IPS-18a (cell line): ENCODE measurements around the gene CCDC27.

Experiments used
- H3K27ac ChIP-seq: one replicate; pipeline ENCODE4 v1.5.1; 2013; ENCODE audit warnings: low read length
- H3K27me3 ChIP-seq: one replicate; pipeline ENCODE4 v1.6.1; 2013; ENCODE audit warnings: mild to moderate bottlenecking, low read length; ENCODE audit not compliant: control insufficient read depth, insufficient read depth
- H3K36me3 ChIP-seq: one replicate; pipeline ENCODE4 v1.6.1; 2013; ENCODE audit warnings: low read depth, low read length; ENCODE audit not compliant: control insufficient read depth
- H3K4me1 ChIP-seq: one replicate; pipeline ENCODE4 v1.6.1; 2013; ENCODE audit warnings: low read depth, low read length; ENCODE audit not compliant: control insufficient read depth
- H3K4me3 ChIP-seq: one replicate; pipeline ENCODE4 v1.5.1; 2013; ENCODE audit warnings: low read length
- H3K9ac ChIP-seq: one replicate; pipeline ENCODE4 v1.6.1; 2013; ENCODE audit warnings: mild to moderate bottlenecking, low read length, moderate library complexity
- H3K9me3 ChIP-seq: one replicate; pipeline ENCODE4 v1.6.1; 2013; ENCODE audit warnings: low read depth, low read length; ENCODE audit not compliant: control insufficient read depth

Gene CCDC27

GRCh38 chr1:3786468-3787348, 34.5 kb downstream of the CCDC27 start:
- no peaks in the 10 kb centered on the region for H3K27me3 ChIP-seq
- H3K4me3 ChIP-seq: no peak overlapping the region
- no peak overlapping the region for H3K9ac ChIP-seq
- no peaks in the 10 kb centered on the region for H3K4me1 ChIP-seq
- no peak overlapping the region for H3K27ac ChIP-seq
- peaks cover 40% of the 10 kb centered on the region for H3K36me3 ChIP-seq
- H3K9me3 ChIP-seq: no peaks in the 10 kb centered on the region

- H3K36me3 ChIP-seq: peaks cover 34% of the 10 kb centered on the region
- no peaks in the 10 kb centered on the region for H3K9me3 ChIP-seq
- no peak overlapping the region for H3K9ac ChIP-seq
- H3K4me3 ChIP-seq: no peak overlapping the region
- H3K4me1 ChIP-seq: peaks cover 5% of the 10 kb centered on the region
- no peaks in the 10 kb centered on the region for H3K27me3 ChIP-seq
- H3K27ac ChIP-seq: no peak overlapping the region
Measured at GRCh38 chr1:3787349-3787715, 35.1 kb downstream of the CCDC27 start.

GRCh38 chr1:3787745-3788605, 35.7 kb downstream of the CCDC27 start:
- Histone ChIP-seq H3K4me3 (no peak overlapping the region), H3K27ac (no peak overlapping the region), H3K9me3 (no peaks in the 10 kb centered on the region), H3K4me1 (peaks cover 11% of the 10 kb centered on the region), H3K27me3 (no peaks in the 10 kb centered on the region), H3K9ac (no peak overlapping the region), H3K36me3 (peaks cover 28% of the 10 kb centered on the region)

GRCh38 chr1:3788756-3789420, 36.6 kb downstream of the CCDC27 start:
- Histone ChIP-seq H3K27me3 (no peaks in the 10 kb centered on the region), H3K27ac (no peak overlapping the region), H3K4me1 (peaks cover 12% of the 10 kb centered on the region), H3K9ac (no peak overlapping the region), H3K9me3 (no peaks in the 10 kb centered on the region), H3K36me3 (peaks cover 20% of the 10 kb centered on the region), H3K4me3 (no peak overlapping the region)

GRCh38 chr1:3789421-3790300, 37.4 kb downstream of the CCDC27 start:
- no peaks in the 10 kb centered on the region for H3K9me3 ChIP-seq
- no peak overlapping the region for H3K4me3 ChIP-seq
- H3K27ac ChIP-seq: no peak overlapping the region
- H3K27me3 ChIP-seq: no peaks in the 10 kb centered on the region
- H3K36me3 ChIP-seq: peaks cover 12% of the 10 kb centered on the region
- no peak overlapping the region for H3K9ac ChIP-seq
- H3K4me1 ChIP-seq: peaks cover 12% of the 10 kb centered on the region

GRCh38 chr1:3790500-3790923, 38.3 kb downstream of the CCDC27 start:
- Histone ChIP-seq H3K4me1 (peaks cover 18% of the 10 kb centered on the region), H3K27ac (no peak overlapping the region), H3K4me3 (no peak overlapping the region), H3K9ac (no peak overlapping the region), H3K9me3 (no peaks in the 10 kb centered on the region), H3K27me3 (no peaks in the 10 kb centered on the region), H3K36me3 (peaks cover 4% of the 10 kb centered on the region)

DNA sequence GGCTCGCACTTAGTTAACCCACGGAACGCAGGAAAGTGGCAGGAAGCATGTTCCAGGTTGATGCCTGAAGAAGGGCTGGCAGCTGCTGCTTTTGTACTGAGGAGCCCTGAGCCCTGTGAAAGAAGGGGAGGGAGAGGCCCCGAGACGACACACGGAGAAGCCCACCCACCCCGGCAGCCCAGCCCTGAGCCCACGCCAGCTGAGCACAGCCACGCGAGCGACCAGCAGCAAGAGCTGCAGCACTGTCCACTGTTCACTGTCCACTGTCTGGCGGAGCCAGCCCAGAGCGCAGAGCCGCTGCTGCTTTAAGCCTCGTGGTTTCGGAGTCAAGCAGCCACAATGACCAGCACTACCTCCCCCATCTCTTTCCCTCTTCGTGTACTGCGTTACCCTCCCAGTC, 38.7 kb downstream of the CCDC27 start:
- no peak overlapping the region for H3K27ac ChIP-seq
- peaks cover 4% of the 10 kb centered on the region for H3K36me3 ChIP-seq
- peaks cover 18% of the 10 kb centered on the region for H3K4me1 ChIP-seq
- H3K9ac ChIP-seq: no peak overlapping the region
- H3K9me3 ChIP-seq: no peaks in the 10 kb centered on the region
- H3K4me3 ChIP-seq: no peak overlapping the region
- H3K27me3 ChIP-seq: no peaks in the 10 kb centered on the region

GRCh38 chr1:3795453-3796214, 43.4 kb downstream of the CCDC27 start:
- H3K9me3 ChIP-seq: no peaks in the 10 kb centered on the region
- H3K4me3 ChIP-seq: peak overlapping the region; percentile 79
- no peaks in the 10 kb centered on the region for H3K27me3 ChIP-seq
- no peak overlapping the region for H3K27ac ChIP-seq
- no peaks in the 10 kb centered on the region for H3K36me3 ChIP-seq
- peaks cover 26% of the 10 kb centered on the region for H3K4me1 ChIP-seq
- H3K9ac ChIP-seq: peak overlapping the region; percentile 69

- Histone ChIP-seq H3K27me3 (no peaks in the 10 kb centered on the region), H3K27ac (peak within 1 kb of the TSS; percentile 44), H3K36me3 (no peaks in the 10 kb centered on the region), H3K9me3 (no peaks in the 10 kb centered on the region), H3K4me1 (peaks cover 26% of the 10 kb centered on the region), H3K4me3 (peak within 1 kb of the TSS; percentile 79), H3K9ac (peak within 1 kb of the TSS; percentile 69)
Measured at GRCh38 chr1:3796215-3797061, 44.2 kb downstream of the CCDC27 start, which contains the start of gene LRRC47. TSS of gene LRRC47 (minus strand) at chr1:3796498. CDS start at chr1:3796476, 22 bp downstream.
